ENCODE results near the gene CABYR. TPM values are rescaled to one million over a fixed set of nuclear protein-coding genes. Genes with fewer than 3 reads are reported as not detected.
A peak's percentile ranks its signal among the peaks of the same experiment; 100 is the strongest.

CABYR gene
- total RNA-seq, 1 donor from 2014 or later: 8.0 TPM

DNA sequence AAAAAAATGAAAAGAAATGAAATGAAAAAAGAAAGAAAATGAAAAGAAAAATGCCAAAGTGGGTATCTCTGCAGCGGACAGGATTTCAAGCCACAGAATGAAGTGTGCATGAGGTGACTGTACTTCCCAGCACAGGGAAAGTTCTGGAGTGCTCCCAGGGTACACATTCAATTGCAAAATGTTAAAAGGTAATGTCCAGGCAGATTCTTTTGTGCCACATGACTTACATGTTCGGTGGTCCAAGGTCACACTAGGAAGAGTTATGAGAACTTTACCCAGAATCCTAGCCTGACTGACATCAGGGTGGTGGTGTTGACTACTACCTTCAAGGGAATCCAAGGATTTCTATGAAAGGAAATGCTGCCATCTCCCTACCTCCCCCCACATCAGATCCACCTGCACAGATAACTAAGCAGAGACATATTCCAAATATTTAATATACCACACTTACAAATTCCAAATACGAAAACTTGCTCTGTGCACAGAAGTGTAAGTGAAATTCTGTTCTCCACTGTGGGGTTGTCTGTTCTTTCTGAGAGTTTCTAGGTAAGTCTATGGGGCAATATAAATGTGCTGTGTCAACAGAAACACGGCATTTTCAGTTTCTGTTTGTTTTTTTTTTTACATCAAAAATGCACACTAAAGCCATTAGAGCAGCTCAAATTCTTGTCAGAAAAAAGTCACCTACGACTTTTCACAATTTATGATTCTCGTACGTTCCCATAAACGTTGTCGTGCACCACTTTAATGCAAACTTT lies 56.6 kb downstream of the CABYR start:
- H3K4me3 Mint-ChIP-seq (ENCODE audit: low read depth): no peak overlapping the region
- peaks cover 3% of the 10 kb centered on the region for H3K4me1 Mint-ChIP-seq (ENCODE audit: low read depth)
- H3K9me3 Mint-ChIP-seq (ENCODE audit: low read depth): no peaks in the 10 kb centered on the region
- TF ChIP-seq CTCF (IDR thresholded peaks at IDR 0.05; ENCODE audit: unreplicated experiment): no peak
- H3K36me3 Mint-ChIP-seq (ENCODE audit: insufficient read depth): no peaks in the 10 kb centered on the region
- no peak for DNase-seq (ENCODE audit: low spot score, unreplicated experiment)
- H3K27me3 Mint-ChIP-seq: no peaks in the 10 kb centered on the region
- no peak overlapping the region for H3K27ac Mint-ChIP-seq

DNA sequence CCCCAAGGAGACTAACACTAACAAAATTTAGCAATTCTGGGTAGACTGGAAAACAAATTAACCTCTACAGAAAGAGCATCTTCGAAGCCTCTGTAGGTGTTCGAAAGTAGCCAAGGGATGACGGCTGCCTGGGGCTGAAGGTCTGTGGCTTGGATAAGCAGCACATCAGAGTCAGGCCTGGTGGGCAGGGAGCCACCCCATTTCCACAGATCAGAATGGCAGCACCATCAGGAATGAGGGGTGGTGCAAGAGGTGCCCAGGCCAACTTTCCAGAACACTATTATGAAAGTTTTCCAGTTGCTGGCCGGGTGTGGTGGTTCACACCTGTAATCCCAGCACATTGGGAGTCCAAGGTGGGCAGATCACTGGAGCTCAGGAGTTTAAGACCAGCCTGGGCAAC lies 57.9 kb downstream of the CABYR start:
- H3K27ac Mint-ChIP-seq: no peak overlapping the region
- no peak for TF ChIP-seq CTCF (IDR thresholded peaks at IDR 0.05; ENCODE audit: unreplicated experiment)
- H3K27me3 Mint-ChIP-seq: no peaks in the 10 kb centered on the region
- no peak overlapping the region for H3K4me3 Mint-ChIP-seq (ENCODE audit: low read depth)
- H3K9me3 Mint-ChIP-seq (ENCODE audit: low read depth): no peaks in the 10 kb centered on the region
- H3K4me1 Mint-ChIP-seq (ENCODE audit: low read depth): peaks cover 8% of the 10 kb centered on the region
- H3K36me3 Mint-ChIP-seq (ENCODE audit: insufficient read depth): no peaks in the 10 kb centered on the region
- DNase-seq (ENCODE audit: low spot score, unreplicated experiment): no peak

GRCh38 chr18:24197412-24197811 lies 58.5 kb downstream of the CABYR start:
- H3K4me3 Mint-ChIP-seq (ENCODE audit: low read depth): no peak overlapping the region
- no peaks in the 10 kb centered on the region for H3K9me3 Mint-ChIP-seq (ENCODE audit: low read depth)
- no peaks in the 10 kb centered on the region for H3K36me3 Mint-ChIP-seq (ENCODE audit: insufficient read depth)
- H3K4me1 Mint-ChIP-seq (ENCODE audit: low read depth): peaks cover 9% of the 10 kb centered on the region
- TF ChIP-seq CTCF (IDR thresholded peaks at IDR 0.05; ENCODE audit: unreplicated experiment): no peak
- DNase-seq (ENCODE audit: low spot score, unreplicated experiment): no peak
- no peaks in the 10 kb centered on the region for H3K27me3 Mint-ChIP-seq
- no peak overlapping the region for H3K27ac Mint-ChIP-seq

DNA sequence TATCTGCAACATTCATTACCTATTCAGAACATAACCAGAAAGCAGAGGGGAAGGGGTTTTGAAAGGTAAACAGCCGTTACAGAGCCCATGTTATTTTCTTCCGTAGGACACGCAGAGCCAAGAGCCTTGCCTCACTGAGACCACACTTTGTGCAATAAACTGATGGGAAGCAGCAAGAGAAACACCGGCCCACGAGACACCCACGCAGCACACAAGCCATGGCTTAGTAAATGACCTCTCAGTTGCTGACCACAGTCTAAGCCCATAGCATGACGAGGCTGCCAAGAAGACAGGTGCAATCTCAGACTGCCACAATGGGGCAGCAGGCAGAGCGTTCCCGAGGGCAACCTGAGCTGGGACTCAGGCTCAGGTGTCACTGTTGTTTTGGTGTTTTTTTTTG lies 59.6 kb downstream of the CABYR start:
- no peak overlapping the region for H3K4me3 Mint-ChIP-seq (ENCODE audit: low read depth)

DNA sequence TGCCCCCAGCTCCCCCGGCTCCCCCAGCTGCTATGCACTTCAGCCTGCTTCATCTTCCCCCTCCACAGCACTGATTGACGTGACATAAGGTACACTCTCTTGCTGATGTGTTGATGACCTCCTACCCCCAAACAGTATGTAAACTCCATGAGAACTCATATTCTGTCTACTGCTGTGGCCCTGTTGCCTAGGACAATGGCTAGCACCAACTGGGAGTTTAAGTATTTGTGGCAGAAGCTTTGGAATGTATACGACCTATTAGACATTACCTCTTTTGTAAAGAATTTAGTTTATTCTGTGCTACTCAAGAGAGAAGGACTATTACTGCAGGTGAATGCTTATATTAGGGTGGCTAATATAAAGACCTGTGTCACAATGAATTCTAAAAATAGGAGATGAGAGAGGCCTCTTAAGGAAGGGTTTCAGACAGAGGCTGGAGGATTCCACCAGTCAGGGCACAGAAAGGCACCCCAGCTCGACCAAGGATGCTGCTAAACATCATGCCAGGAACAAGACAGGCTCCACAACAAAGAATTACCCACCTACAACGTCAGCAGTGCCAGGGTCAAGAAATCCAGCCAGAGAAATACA lies 60.6 kb downstream of the CABYR start:
- TF ChIP-seq CTCF (IDR thresholded peaks at IDR 0.05; ENCODE audit: unreplicated experiment): no peak
- peak overlapping the region; percentile 80 for H3K27ac Mint-ChIP-seq
- H3K27me3 Mint-ChIP-seq: no peaks in the 10 kb centered on the region
- H3K9me3 Mint-ChIP-seq (ENCODE audit: low read depth): no peaks in the 10 kb centered on the region
- H3K4me1 Mint-ChIP-seq (ENCODE audit: low read depth): peaks cover 9% of the 10 kb centered on the region
- no peaks in the 10 kb centered on the region for H3K36me3 Mint-ChIP-seq (ENCODE audit: insufficient read depth)
- DNase-seq (ENCODE audit: low spot score, unreplicated experiment): no peak
- no peak overlapping the region for H3K4me3 Mint-ChIP-seq (ENCODE audit: low read depth)

More for the DNA sequence above, 59.6 kb downstream of the CABYR start:
- Mint-ChIP-seq H3K27ac (no peak overlapping the region), H3K36me3 (ENCODE audit: insufficient read depth) (no peaks in the 10 kb centered on the region), H3K4me1 (ENCODE audit: low read depth) (peaks cover 9% of the 10 kb centered on the region), H3K9me3 (ENCODE audit: low read depth) (no peaks in the 10 kb centered on the region), H3K27me3 (no peaks in the 10 kb centered on the region)
- TF ChIP-seq CTCF (IDR thresholded peaks at IDR 0.05; ENCODE audit: unreplicated experiment): no peak
- DNase-seq (ENCODE audit: low spot score, unreplicated experiment): no peak
